ENCODE data around the gene UVRAG. TPM values are rescaled to one million over a fixed set of nuclear protein-coding genes. Genes with fewer than 3 reads are reported as not detected.
"Not testable (repeated sequence)": the region's sequence is repeated elsewhere in the genome, so short reads cannot be mapped to it uniquely, and the experiment has no call there.

Gene UVRAG
- total RNA-seq, 1 donor: 16.2 TPM

- DNase-seq (ENCODE audit: low read depth in 2 of 3, low spot score in 2 of 3): peak in 2 of 3 donors; percentile 60 to 70
Observed at GRCh38 chr11:75873417-75874221, 58.6 kb downstream of the UVRAG start.

- no peak for DNase-seq (ENCODE audit: low read depth in 2 of 3, low spot score in 2 of 3)
Observed at GRCh38 chr11:75874684-75875341, 59.8 kb downstream of the UVRAG start.

GRCh38 chr11:75877327-75877726 is 62.3 kb downstream of the UVRAG start:
- DNase-seq (ENCODE audit: low read depth in 2 of 3, low spot score in 2 of 3): not testable (repeated sequence)

- DNase-seq (ENCODE audit: low read depth in 2 of 3, low spot score in 2 of 3): not testable (repeated sequence)
Observed at GRCh38 chr11:75877931-75878330, 62.9 kb downstream of the UVRAG start.

DNA sequence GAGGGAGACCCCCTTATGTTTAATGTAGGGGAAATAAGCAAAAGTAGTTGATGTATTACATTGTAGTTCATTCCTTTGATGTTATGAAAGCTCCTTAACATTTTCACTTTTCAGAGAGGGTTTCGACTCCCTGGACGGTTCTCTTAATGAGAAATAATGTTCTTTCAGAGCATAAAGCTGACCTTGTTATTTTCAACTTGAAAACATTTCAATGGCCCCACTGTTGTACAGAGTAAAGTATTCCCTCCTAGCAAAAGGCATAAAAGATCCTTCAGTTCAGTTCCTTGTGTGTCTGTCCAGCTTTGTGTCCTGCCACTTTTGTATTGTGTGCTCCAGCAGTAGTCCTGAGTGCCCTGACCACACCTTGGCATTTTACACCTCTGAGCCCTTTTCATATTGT is 63.9 kb downstream of the UVRAG start:
- no peak for DNase-seq (ENCODE audit: low read depth in 2 of 3, low spot score in 2 of 3)

GRCh38 chr11:75879737-75880136 is 64.7 kb downstream of the UVRAG start:
- no peak for DNase-seq (ENCODE audit: low read depth in 2 of 3, low spot score in 2 of 3)

- DNase-seq (ENCODE audit: low read depth in 2 of 3, low spot score in 2 of 3): not testable (repeated sequence)
Observed at GRCh38 chr11:75880343-75880742, 65.3 kb downstream of the UVRAG start.

DNA sequence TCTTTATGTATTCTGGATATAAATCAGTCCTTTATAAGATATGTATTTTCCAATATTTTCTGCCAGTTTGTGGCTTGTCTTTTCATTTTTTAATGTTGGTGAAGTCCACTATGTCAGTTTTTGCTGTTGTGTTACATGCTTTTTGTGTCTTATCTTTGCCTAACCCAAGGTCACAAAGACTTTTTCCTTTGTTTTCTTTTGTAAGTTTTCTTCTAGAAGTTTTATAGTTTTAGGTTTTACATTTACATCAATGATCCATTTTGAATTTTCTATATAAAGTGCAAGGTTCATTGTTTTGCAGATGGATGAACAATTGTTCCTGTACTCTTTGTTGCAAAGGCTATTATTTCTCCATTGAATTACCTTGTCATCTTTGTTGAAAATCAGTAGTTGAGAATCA is 69.3 kb downstream of the UVRAG start:
- no peak for DNase-seq (ENCODE audit: low read depth in 2 of 3, low spot score in 2 of 3)

GRCh38 chr11:75888416-75888815 is 73.4 kb downstream of the UVRAG start:
- DNase-seq (ENCODE audit: low read depth in 2 of 3, low spot score in 2 of 3): no peak

DNA sequence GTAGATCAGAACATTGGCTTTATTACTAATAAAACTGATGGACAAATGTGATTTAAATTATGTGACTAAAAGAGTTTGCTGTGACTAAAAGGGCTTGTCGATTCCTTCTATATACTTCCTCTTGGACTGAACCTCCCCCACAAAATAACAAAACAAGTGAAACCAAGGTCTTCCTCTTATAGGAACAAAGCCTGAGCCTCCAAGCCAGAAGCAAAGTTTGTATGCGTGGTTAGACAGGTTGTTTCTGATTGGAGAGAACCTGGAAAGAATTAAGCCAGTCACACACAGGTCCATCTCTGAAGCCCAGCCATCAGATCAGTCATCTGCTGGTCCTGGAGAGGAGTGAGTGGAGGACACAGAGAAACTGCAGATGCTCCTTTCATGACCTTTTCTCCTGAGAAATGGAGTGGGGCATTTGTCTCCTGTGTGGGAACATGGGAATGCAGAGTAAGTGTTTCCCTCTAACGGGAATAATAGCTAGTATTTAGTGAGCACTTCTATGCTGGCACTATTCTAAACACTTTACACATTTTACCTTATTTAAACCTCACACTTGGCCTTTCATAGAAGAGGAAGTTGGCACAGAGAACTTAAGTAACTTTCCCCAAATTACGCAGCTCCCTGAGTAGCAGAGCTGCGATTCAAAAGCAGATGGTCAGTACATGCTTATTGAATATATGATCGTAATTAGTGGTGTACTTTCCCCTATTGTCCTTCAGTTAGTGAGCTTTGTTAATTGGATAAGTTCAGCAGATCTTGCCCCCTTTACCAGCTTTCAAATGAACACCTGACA is 77.1 kb downstream of the UVRAG start:
- DNase-seq (ENCODE audit: low read depth in 2 of 3, low spot score in 2 of 3): peak in 2 of 3 donors; percentile 26 to 59

DNA sequence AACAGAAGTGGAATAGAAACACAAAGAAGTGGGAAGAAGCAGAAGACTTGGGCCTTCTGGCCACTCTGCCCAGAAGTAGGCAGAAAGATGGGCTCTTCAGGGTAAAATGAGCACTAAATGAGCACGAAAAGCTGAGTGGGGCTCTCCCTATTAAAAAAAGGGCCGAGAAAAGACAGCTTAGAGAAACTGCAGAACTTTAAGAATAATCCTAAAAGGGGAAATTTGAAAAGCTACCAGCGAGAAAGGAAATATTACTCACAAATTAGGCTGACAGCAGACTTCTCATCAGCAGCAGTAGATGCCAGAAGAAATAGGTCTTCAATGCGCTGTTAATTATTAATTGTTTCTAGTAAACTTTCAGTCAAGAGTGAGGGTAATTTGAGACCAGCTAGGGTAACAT is 78.2 kb downstream of the UVRAG start:
- no peak for DNase-seq (ENCODE audit: low read depth in 2 of 3, low spot score in 2 of 3)

DNA sequence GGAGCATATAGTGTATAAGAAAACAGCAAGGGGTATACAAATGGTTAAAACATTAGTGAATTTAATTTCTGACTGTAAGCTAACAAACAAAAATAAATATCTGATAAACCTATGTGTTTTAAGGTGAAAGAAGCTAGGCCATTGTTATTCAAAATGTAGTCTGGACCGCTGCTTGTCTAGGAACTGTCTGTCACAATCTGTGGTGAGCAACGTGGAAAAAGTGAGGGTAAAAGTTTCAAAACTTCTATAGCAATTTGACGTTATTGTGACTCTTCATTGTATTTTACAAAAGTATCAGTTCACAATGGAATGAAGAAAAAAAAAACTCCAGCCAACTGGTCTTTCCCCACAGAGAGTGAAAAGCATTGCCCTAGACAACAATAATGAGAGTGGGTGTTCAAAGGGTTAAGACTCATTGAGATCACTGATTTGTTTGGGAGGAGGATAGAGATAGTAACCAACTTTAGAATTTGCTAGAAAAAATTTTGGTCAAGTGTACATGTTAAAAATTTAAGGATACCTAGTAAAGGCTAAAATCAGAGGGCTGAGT is 79.1 kb downstream of the UVRAG start:
- DNase-seq (ENCODE audit: low read depth in 2 of 3, low spot score in 2 of 3): no peak

DNA sequence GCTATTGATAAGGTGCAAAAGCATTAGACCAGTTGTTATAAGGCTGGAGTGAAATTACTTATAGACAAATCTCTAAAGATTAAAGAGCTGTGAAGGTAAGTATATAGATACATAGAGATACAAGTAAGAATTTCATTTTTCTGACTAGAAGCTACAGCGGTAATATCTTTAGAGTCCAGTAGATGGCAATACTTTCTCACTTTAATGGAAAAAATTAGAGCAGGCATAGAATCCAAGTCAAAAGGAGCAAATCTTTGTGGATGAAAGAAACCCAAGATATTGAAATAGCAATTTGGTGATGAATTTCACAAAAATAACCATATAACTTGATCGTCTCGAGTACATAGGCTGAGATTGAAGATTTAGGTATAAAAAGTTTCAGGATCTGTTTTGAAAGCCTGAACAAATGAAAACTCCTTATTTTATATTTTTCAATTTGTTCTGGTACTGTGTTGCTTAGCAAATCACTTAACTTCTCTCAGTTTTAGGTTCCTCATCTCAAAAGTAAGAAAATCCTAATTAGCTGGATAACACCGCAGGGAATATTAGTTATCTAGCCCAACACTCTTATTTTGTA is 81.9 kb downstream of the UVRAG start:
- peak in 2 of 3 donors; percentile 26 to 73 for DNase-seq (ENCODE audit: low read depth in 2 of 3, low spot score in 2 of 3)

DNA sequence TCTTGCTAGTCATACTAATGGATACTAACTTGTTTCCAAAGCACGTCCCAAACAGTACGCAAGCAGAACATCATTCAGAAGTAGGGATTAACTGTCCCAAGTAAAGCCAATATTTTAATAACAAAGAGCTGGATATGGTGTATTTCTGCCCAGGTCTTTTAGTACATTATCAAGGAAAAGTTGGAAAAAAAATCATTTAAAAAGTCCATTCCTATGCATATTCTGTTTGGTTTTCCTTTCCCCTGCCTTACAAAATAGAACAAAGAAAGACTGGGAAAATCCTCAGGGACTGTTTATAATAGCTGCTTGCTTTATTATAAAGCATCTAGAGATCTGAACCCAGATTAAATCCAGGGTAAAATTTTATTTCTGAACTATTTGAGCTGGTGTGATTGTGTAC is 83.9 kb downstream of the UVRAG start:
- no peak for DNase-seq (ENCODE audit: low read depth in 2 of 3, low spot score in 2 of 3)

GRCh38 chr11:75899806-75900205 is 84.8 kb downstream of the UVRAG start:
- no peak for DNase-seq (ENCODE audit: low read depth in 2 of 3, low spot score in 2 of 3)

- no peak for DNase-seq (ENCODE audit: low read depth in 2 of 3, low spot score in 2 of 3)
Observed at GRCh38 chr11:75900848-75901247, 85.8 kb downstream of the UVRAG start.

DNA sequence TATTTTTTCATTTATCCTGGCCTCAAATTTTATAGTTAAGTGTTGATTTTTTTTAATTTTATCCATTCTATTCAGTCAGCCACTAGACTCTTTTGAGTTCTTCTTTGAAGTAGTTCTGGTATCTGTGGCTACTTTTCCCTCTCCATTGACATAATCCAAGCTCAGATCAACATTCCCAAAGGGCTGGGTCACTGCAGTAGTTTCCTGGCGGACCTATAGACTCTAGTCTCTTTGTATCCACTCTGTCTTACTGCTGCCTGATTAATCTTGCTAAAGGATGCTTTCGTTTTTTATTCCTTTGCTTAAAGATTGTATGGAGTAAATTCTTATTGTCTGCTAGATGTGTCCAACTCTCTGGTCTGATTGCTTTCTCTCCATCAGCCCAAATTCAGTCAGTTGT is 87.6 kb downstream of the UVRAG start:
- no peak for DNase-seq (ENCODE audit: low read depth in 2 of 3, low spot score in 2 of 3)

DNA sequence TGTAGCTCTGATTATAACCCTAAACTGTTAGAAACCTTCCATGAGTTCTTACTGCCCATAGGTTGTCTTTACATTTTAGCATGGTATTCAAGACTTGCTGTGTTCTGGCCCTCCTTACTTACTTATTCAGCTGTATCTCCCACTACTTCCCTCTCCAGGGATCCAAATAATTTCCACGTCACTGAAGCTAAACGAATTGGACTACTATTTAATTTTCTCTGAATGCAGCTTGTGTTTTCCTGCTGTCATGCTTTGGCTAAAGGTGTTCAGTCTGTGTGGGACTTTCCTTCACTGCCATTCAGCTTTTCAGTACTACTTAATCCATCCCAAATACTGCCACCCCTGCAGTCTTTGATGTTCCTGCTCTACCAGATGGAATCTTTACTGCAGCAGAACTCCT is 88.3 kb downstream of the UVRAG start:
- DNase-seq (ENCODE audit: low read depth in 2 of 3, low spot score in 2 of 3): no peak

DNA sequence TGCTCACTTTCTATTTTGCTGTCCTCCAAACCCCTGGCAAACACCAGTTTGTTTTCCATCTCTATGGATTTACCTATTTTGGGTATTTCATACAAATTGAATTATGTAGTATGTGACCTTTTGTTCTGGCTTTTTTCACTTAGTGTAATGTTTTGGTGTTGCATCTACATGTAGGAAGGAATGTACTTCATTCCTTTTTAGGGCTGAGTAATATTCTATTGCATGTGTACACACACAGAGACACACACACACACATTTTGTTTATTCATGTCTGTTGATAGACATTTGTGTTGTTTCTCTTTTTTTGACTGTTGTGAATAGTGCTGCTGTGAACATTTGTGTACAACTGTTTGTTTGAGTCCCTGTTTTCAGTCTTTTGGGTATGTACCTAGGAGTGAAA is 90.4 kb downstream of the UVRAG start:
- DNase-seq (ENCODE audit: low read depth in 2 of 3, low spot score in 2 of 3): no peak

GRCh38 chr11:75907906-75908527 is 93.0 kb downstream of the UVRAG start:
- DNase-seq (ENCODE audit: low read depth in 2 of 3, low spot score in 2 of 3): no peak

Data from hematopoietic multipotent progenitor cell (in vitro differentiated cells).